Measurements from ENCODE around the gene TMEM8B. TPM values are rescaled to one million over a fixed set of nuclear protein-coding genes. Genes with fewer than 3 reads are reported as not detected.

The TMEM8B gene
- total RNA-seq, 1 donor from 2014 or later: 9.0 TPM

- DNase-seq (ENCODE audit: low spot score): no peak
- Mint-ChIP-seq H3K36me3 (ENCODE audit: low read depth, unreplicated experiment) (peaks cover 32% of the 10 kb centered on the region), H3K9me3 (ENCODE audit: unreplicated experiment) (no peaks in the 10 kb centered on the region), H3K27me3 (ENCODE audit: unreplicated experiment) (peaks cover 4% of the 10 kb centered on the region), H3K27ac (ENCODE audit: unreplicated experiment) (no peak overlapping the region), H3K4me3 (ENCODE audit: unreplicated experiment) (peak overlapping the region; percentile 38), H3K4me1 (ENCODE audit: unreplicated experiment) (peaks cover 6% of the 10 kb centered on the region)
- no peak for TF ChIP-seq CTCF (IDR thresholded peaks at IDR 0.05; ENCODE audit: unreplicated experiment)
These were observed 28.5 kb upstream of the TMEM8B start for GRCh38 chr9:35800530-35800929.

GRCh38 chr9:35801328-35802128 lies 27.5 kb upstream of the TMEM8B start:
- Mint-ChIP-seq H3K27me3 (ENCODE audit: unreplicated experiment) (peaks cover 5% of the 10 kb centered on the region), H3K4me3 (ENCODE audit: unreplicated experiment) (peak overlapping the region; percentile 38)

DNA sequence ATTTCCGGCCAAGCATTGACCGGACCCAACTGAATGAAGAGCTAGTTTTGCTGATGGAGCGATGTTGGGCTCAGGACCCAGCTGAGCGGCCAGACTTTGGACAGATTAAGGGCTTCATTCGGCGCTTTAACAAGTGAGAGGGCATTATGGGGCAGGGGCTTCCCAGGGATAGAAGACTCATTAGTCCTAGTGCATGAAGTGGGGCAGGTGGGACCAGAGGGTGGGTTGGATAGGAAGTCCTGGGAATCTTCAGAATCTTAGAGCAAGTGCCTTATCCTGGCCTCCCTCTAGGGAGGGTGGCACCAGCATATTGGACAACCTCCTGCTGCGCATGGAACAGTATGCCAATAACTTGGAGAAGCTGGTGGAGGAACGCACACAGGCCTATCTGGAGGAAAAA lies 22.9 kb upstream of the TMEM8B start:
- Mint-ChIP-seq H3K9me3 (ENCODE audit: unreplicated experiment) (no peaks in the 10 kb centered on the region), H3K27ac (ENCODE audit: unreplicated experiment) (peak overlapping the region; percentile 57), H3K4me3 (ENCODE audit: unreplicated experiment) (no peak overlapping the region), H3K27me3 (ENCODE audit: unreplicated experiment) (peaks cover 6% of the 10 kb centered on the region), H3K36me3 (ENCODE audit: low read depth, unreplicated experiment) (peaks cover 36% of the 10 kb centered on the region), H3K4me1 (ENCODE audit: unreplicated experiment) (peaks cover 3% of the 10 kb centered on the region)
- no peak for DNase-seq (ENCODE audit: low spot score)
- no peak for TF ChIP-seq CTCF (IDR thresholded peaks at IDR 0.05; ENCODE audit: unreplicated experiment)

More at GRCh38 chr9:35801328-35802128, 27.5 kb upstream of the TMEM8B start:
- no peak for TF ChIP-seq CTCF (IDR thresholded peaks at IDR 0.05; ENCODE audit: unreplicated experiment)
- DNase-seq (ENCODE audit: low spot score): no peak
- Mint-ChIP-seq H3K9me3 (ENCODE audit: unreplicated experiment) (no peaks in the 10 kb centered on the region), H3K4me1 (ENCODE audit: unreplicated experiment) (peaks cover 5% of the 10 kb centered on the region), H3K36me3 (ENCODE audit: low read depth, unreplicated experiment) (peaks cover 41% of the 10 kb centered on the region), H3K27ac (ENCODE audit: unreplicated experiment) (peak overlapping the region; percentile 11)

DNA sequence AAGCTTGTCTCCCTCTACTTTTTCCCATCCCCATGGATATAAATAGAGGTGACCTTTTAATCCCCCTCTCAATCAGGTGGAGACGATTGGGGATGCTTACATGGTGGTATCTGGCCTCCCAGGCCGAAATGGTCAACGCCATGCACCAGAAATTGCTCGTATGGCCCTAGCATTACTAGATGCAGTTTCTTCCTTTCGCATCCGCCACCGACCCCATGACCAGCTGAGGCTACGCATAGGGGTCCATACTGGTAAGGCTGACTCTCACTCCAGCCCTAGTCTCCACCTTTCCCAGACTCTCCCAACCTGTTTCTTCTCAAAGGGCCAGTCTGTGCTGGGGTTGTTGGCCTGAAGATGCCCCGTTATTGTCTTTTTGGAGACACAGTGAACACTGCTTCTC lies 20.6 kb upstream of the TMEM8B start:
- TF ChIP-seq CTCF (IDR thresholded peaks at IDR 0.05; ENCODE audit: unreplicated experiment): no peak
- DNase-seq (ENCODE audit: low spot score): no peak
- peaks cover 22% of the 10 kb centered on the region for H3K36me3 Mint-ChIP-seq (ENCODE audit: low read depth, unreplicated experiment)
- H3K9me3 Mint-ChIP-seq (ENCODE audit: unreplicated experiment): no peaks in the 10 kb centered on the region
- H3K27ac Mint-ChIP-seq (ENCODE audit: unreplicated experiment): no peak overlapping the region
- peak overlapping the region; percentile 19 for H3K4me3 Mint-ChIP-seq (ENCODE audit: unreplicated experiment)
- H3K4me1 Mint-ChIP-seq (ENCODE audit: unreplicated experiment): peaks cover 17% of the 10 kb centered on the region
- peaks cover 7% of the 10 kb centered on the region for H3K27me3 Mint-ChIP-seq (ENCODE audit: unreplicated experiment)

- no peak overlapping the region for H3K4me3 Mint-ChIP-seq (ENCODE audit: unreplicated experiment)
- peaks cover 19% of the 10 kb centered on the region for H3K36me3 Mint-ChIP-seq (ENCODE audit: low read depth, unreplicated experiment)
- H3K27me3 Mint-ChIP-seq (ENCODE audit: unreplicated experiment): peaks cover 12% of the 10 kb centered on the region
- no peaks in the 10 kb centered on the region for H3K9me3 Mint-ChIP-seq (ENCODE audit: unreplicated experiment)
- H3K27ac Mint-ChIP-seq (ENCODE audit: unreplicated experiment): no peak overlapping the region
- no peak for TF ChIP-seq CTCF (IDR thresholded peaks at IDR 0.05; ENCODE audit: unreplicated experiment)
- H3K4me1 Mint-ChIP-seq (ENCODE audit: unreplicated experiment): peaks cover 27% of the 10 kb centered on the region
- no peak for DNase-seq (ENCODE audit: low spot score)
These were observed 18.9 kb upstream of the TMEM8B start for GRCh38 chr9:35810122-35810521.
